ENCODE results near the gene LRRC43. TPM values are rescaled to one million over a fixed set of nuclear protein-coding genes. Genes with fewer than 3 reads are reported as not detected.

The LRRC43 gene
- total RNA-seq, 1 experiment from 2014 or later = 0.66 TPM

GRCh38 chr12:122148657-122149056 is 34.3 kb upstream of the LRRC43 start:
- H3F3A ChIP-seq (ENCODE audit: low read length, unreplicated experiment) = no peaks in the 10 kb centered on the region
- no peaks in the 10 kb centered on the region for H3K27me3 ChIP-seq (ENCODE audit: low read length)
- H3K9ac ChIP-seq (ENCODE audit: low read length) = no peak overlapping the region
- intact Hi-C loops (cut with micrococcal nuclease) = no loop called here
- no peaks in the 10 kb centered on the region for H3K79me2 ChIP-seq (ENCODE audit: low read length)
- ChIA-PET POLR2A (ENCODE audit: unreplicated experiment) (interaction anchor here (0.6 kb wide), 1 partner anchor 68 kb away, joined by 4 read pairs; no protein-coding TSS in a partner anchor), CTCF (no interaction called here)
- H3K4me2 ChIP-seq (ENCODE audit: low read length) = no peak overlapping the region
- DNase-seq (no peak), ATAC-seq (no peak)
- no peak overlapping the region for H3K4me3 ChIP-seq (ENCODE audit: low read length)
- no peaks in the 10 kb centered on the region for H3K9me2 ChIP-seq (replicated peaks; ENCODE audit: low read length)
- TF ChIP-seq EZH2 (IDR thresholded peaks at IDR 0.05; ENCODE audit: low read length, unreplicated experiment) = no peak
- TF ChIP-seq CTCF (conservative IDR thresholded peaks at IDR 0.05; ENCODE audit: low read depth, low read length) = no peak
- TF ChIP-seq EZH2phosphoT487 (IDR thresholded peaks at IDR 0.05; ENCODE audit: borderline replicate concordance, low read length) = no peak
- no peaks in the 10 kb centered on the region for H3K36me3 ChIP-seq (ENCODE audit: low read depth, low read length)
- no peaks in the 10 kb centered on the region for H3K4me1 ChIP-seq (ENCODE audit: insufficient read depth, low read length)
- H3K9me3 ChIP-seq (ENCODE audit: low read length) = no peaks in the 10 kb centered on the region
- H4K20me1 ChIP-seq (ENCODE audit: low read length) = no peaks in the 10 kb centered on the region
- H2AFZ ChIP-seq (ENCODE audit: low read length) = no peak overlapping the region
- H3K27ac ChIP-seq (ENCODE audit: low read length) = no peak overlapping the region
- BruUV-seq (replicated peaks) = no TSS peak

- Histone ChIP-seq H3K36me3 (ENCODE audit: low read depth, low read length) (no peaks in the 10 kb centered on the region), H2AFZ (ENCODE audit: low read length) (no peak overlapping the region), H3K4me2 (ENCODE audit: low read length) (no peak overlapping the region), H4K20me1 (ENCODE audit: low read length) (no peaks in the 10 kb centered on the region), H3K79me2 (ENCODE audit: low read length) (no peaks in the 10 kb centered on the region), H3K4me3 (ENCODE audit: low read length) (no peak overlapping the region), H3K4me1 (ENCODE audit: insufficient read depth, low read length) (no peaks in the 10 kb centered on the region), H3F3A (ENCODE audit: low read length, unreplicated experiment) (no peaks in the 10 kb centered on the region), H3K27me3 (ENCODE audit: low read length) (no peaks in the 10 kb centered on the region), H3K27ac (ENCODE audit: low read length) (no peak overlapping the region), H3K9me2 (replicated peaks; ENCODE audit: low read length) (no peaks in the 10 kb centered on the region), H3K9me3 (ENCODE audit: low read length) (no peaks in the 10 kb centered on the region), H3K9ac (ENCODE audit: low read length) (no peak overlapping the region)
- DNase-seq (no peak), ATAC-seq (no peak)
- intact Hi-C loops (cut with micrococcal nuclease) = loop anchor here (5.0 kb wide), 1 partner anchor 42 kb away; no protein-coding TSS in a partner anchor
- POLR2A ChIA-PET (ENCODE audit: unreplicated experiment) = no interaction called here
- CTCF ChIA-PET = no interaction called here
- TF ChIP-seq EZH2 (IDR thresholded peaks at IDR 0.05; ENCODE audit: low read length, unreplicated experiment) = no peak
- no peak for TF ChIP-seq CTCF (conservative IDR thresholded peaks at IDR 0.05; ENCODE audit: low read depth, low read length)
- no peak for TF ChIP-seq EZH2phosphoT487 (IDR thresholded peaks at IDR 0.05; ENCODE audit: borderline replicate concordance, low read length)
- no TSS peak for BruUV-seq (replicated peaks)
Observed at GRCh38 chr12:122150127-122150681, 32.7 kb upstream of the LRRC43 start.

- Histone ChIP-seq H3K9me3 (ENCODE audit: low read length) (no peaks in the 10 kb centered on the region), H3K27ac (ENCODE audit: low read length) (no peak overlapping the region), H3K4me2 (ENCODE audit: low read length) (no peak overlapping the region), H2AFZ (ENCODE audit: low read length) (no peak overlapping the region), H3K36me3 (ENCODE audit: low read depth, low read length) (no peaks in the 10 kb centered on the region), H3K9me2 (replicated peaks; ENCODE audit: low read length) (no peaks in the 10 kb centered on the region), H3K4me1 (ENCODE audit: insufficient read depth, low read length) (no peaks in the 10 kb centered on the region), H3K79me2 (ENCODE audit: low read length) (no peaks in the 10 kb centered on the region), H3K4me3 (ENCODE audit: low read length) (no peak overlapping the region), H3K27me3 (ENCODE audit: low read length) (no peaks in the 10 kb centered on the region), H3F3A (ENCODE audit: low read length, unreplicated experiment) (no peaks in the 10 kb centered on the region), H3K9ac (ENCODE audit: low read length) (no peak overlapping the region), H4K20me1 (ENCODE audit: low read length) (no peaks in the 10 kb centered on the region)
- no TSS peak for BruUV-seq (replicated peaks)
- ChIA-PET POLR2A (ENCODE audit: unreplicated experiment) (no interaction called here), CTCF (no interaction called here)
- ATAC-seq = no peak
- DNase-seq = no peak
- intact Hi-C loops (cut with micrococcal nuclease) = loop anchor here (5.0 kb wide), 1 partner anchor 40 kb away; no protein-coding TSS in a partner anchor
- TF ChIP-seq EZH2phosphoT487 (IDR thresholded peaks at IDR 0.05; ENCODE audit: borderline replicate concordance, low read length) (no peak), EZH2 (IDR thresholded peaks at IDR 0.05; ENCODE audit: low read length, unreplicated experiment) (no peak), CTCF (conservative IDR thresholded peaks at IDR 0.05; ENCODE audit: low read depth, low read length) (no peak)
Observed at GRCh38 chr12:122152754-122153153, 30.2 kb upstream of the LRRC43 start.
